CD1c-positive myeloid dendritic cell (primary cell): ENCODE data around the gene RNF141.

ENCODE experiments used
- DNase-seq: peaks from one replicate; pipeline ENCODE4 v3.0.0-alpha.2; 2016; ENCODE audit errors: extremely low spot score

Gene RNF141

DNA sequence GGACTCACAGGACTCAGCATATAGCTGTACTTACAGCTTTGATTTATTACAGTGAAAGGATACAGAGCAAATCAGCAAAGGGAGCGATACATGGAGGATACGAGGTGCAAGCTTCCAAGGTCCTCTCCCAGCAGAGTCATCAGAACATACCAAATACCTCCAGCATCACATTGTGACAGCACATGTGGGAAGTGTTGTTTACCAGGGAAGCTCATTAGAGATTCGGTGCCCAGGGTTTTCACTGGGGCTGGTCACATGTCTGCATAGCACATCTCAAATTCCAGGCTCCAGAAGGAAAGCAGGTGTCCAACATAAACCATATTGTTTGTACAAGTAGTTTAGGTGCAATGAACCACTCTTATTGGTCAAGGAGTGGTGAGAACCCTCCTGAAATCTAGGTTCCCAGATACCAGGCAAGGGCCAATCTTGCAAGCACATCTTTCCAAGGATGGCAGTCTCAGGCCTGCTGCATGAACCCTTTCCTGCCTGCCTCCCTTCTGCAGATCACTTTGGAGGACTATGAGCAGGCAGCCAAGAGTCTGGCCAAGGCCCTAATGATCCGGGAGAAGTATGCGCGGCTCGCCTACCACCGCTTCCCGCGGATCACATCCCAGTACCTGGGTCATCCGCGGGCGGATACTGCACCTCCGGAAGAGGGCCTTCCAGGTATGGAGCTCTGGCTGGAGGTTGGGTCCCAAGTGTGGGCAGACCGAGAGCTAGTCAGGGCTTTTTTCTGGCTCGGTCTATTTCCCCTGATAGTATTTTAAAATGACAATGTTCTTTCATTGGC, 59.2 kb downstream of the RNF141 start:
- DNase-seq: no peak

- no peak for DNase-seq
Measured at GRCh38 chr11:10480760-10481159, 60.2 kb downstream of the RNF141 start.

DNA sequence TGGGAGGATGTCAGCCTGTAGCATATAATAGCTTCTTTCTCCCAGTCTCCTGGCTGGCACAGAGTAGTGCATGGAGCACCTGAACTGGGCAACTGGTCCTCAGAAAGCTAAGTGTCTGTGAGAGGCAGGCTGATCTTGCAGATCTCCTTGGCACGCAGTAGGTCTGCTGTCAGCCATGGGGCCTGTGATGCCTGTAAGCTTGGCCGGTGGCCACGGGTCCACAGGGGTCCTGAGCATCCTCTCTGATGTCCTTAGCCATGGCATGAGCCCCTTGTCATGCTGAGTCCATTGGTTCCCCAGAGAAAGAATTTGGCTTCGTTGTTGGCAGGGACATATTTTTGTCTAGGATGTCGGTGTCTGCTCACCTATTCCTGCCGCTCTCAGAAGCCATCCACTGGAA, 61.0 kb downstream of the RNF141 start:
- DNase-seq: no peak

- no peak for DNase-seq
Measured at GRCh38 chr11:10478574-10479550, 62.1 kb downstream of the RNF141 start.

- DNase-seq: no peak
Measured at GRCh38 chr11:10478066-10478465, 62.9 kb downstream of the RNF141 start.

GRCh38 chr11:10477690-10478046, 63.3 kb downstream of the RNF141 start:
- no peak for DNase-seq

- DNase-seq: peak; percentile 35
Measured at GRCh38 chr11:10476927-10477689, 63.9 kb downstream of the RNF141 start.

DNA sequence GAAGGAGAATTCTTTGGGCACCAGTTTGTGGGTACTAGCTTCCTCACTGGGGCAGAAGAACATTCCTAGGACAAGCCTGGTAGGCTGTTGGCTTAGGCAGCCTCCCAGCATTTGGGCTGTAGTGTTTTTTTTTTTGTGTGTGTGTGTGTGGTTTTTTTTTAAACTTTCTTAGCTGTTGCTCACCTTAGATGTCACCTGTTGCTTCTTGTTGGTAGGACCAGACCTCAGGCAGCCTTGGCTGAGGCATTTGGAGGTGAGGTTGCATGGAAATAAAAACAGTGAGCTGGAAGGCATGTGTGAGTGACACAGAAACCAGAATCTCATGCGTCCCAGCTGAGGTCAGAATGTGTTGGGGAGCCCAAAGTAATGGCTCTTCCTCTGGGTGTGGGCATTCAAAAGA, 64.6 kb downstream of the RNF141 start:
- no peak for DNase-seq

DNA sequence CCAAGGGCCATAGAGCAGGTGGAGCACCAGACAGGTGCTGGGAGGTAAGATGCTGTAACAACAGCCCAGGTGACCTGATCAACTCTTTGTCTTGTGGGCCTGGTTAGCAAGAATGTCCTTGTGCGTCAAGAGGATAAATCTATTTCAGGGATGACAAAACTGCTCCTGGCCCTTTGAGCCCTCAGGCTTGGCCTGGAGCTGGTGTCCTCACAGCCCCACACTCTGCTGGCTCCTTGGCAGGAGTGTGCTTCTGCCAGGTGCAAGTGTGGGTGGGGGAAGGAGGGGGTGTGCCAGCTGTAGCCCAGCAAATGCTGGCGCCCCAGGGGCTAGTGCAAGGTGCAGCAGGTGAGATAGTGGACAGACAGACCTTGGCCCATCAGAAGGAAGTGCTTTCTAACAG, 66.4 kb downstream of the RNF141 start:
- DNase-seq: no peak

DNA sequence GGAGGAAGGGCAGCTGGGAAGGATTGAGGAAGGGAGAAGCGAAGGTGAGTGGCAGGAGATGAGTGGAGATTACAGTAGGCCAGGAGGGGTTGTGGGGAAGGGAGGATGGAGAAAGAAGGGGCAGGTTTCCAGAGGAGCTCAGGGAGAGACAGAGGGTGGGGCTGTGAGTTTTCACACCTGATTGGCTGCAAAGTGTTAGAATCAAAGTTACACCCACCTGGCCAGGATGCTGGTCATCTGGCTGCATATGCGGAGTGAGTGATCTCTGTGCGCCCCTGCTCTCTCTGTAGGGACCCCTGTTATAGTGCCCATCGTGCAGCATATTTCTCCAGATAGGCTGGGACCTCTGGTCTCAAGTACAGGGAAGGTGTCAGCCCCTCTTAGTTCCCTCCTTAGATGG, 67.6 kb downstream of the RNF141 start:
- no peak for DNase-seq

- DNase-seq: no peak
Measured at GRCh38 chr11:10462746-10463300, 78.2 kb downstream of the RNF141 start.
